Activated naive CD4-positive, alpha-beta T cell treated with anti-CD3 and anti-CD28 coated beads, Interleukin-2, amount 50 U/mL, for 24 hours (primary cell): ENCODE data around the gene SORL1.
A peak's percentile ranks its signal among the peaks of the same experiment; 100 is the strongest.
"Not testable (repeated sequence)": the region's sequence is repeated elsewhere in the genome, so short reads cannot be mapped to it uniquely, and the experiment has no call there.

ENCODE experiments used
- H3K27ac Mint-ChIP-seq: one replicate; pipeline ENCODE4 v1.8.0; 2021; ENCODE audit warnings: mild to moderate bottlenecking, mixed read lengths
- H3K27me3 Mint-ChIP-seq: one replicate; pipeline ENCODE4 v1.8.0; 2021; ENCODE audit warnings: mixed read lengths
- H3K36me3 Mint-ChIP-seq: one replicate; pipeline ENCODE4 v1.8.0; 2021; ENCODE audit warnings: mixed read lengths
- H3K4me1 Mint-ChIP-seq: one replicate; pipeline ENCODE4 v1.8.0; 2021; ENCODE audit warnings: mixed read lengths
- H3K4me3 Mint-ChIP-seq: one replicate; pipeline ENCODE4 v1.8.0; 2021; ENCODE audit warnings: mild to moderate bottlenecking, mixed read lengths
- H3K9me3 Mint-ChIP-seq: one replicate; pipeline ENCODE4 v1.8.0; 2021; ENCODE audit warnings: mixed read lengths

Gene SORL1

DNA sequence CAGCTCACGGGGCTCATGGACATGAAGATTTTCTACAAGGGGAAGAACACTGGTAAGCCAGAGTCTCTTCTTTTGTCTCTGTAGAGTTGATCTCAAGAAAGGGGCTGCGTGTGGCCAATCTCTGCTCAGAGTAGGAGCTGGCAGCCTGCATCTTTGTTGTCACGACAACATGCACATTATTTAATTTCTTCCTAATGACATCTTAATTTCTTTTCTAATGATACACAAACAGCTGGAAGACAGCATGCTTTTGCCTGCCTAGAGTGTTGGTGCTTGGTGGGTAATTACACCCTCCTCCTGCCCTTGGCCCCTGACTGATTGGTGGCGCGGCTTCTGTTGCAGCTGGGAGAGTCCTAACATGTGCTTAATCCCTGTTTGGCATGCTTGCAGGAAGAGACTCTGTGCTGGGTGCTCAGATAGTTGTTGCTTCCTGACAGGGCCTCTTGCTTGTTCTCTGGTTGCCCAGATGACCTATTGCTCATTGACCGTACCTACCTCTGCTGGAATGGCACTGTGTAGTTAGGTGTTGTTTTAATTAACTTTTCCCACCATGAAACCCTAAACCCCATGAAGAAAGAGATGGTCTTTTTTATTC lies 107.6 kb downstream of the SORL1 start:
- H3K27me3 Mint-ChIP-seq: no peaks in the 10 kb centered on the region
- peaks cover 18% of the 10 kb centered on the region for H3K36me3 Mint-ChIP-seq
- H3K9me3 Mint-ChIP-seq: no peaks in the 10 kb centered on the region
- no peak overlapping the region for H3K4me3 Mint-ChIP-seq
- peak overlapping the region; percentile 88 for H3K27ac Mint-ChIP-seq
- H3K4me1 Mint-ChIP-seq: peaks cover 48% of the 10 kb centered on the region

DNA sequence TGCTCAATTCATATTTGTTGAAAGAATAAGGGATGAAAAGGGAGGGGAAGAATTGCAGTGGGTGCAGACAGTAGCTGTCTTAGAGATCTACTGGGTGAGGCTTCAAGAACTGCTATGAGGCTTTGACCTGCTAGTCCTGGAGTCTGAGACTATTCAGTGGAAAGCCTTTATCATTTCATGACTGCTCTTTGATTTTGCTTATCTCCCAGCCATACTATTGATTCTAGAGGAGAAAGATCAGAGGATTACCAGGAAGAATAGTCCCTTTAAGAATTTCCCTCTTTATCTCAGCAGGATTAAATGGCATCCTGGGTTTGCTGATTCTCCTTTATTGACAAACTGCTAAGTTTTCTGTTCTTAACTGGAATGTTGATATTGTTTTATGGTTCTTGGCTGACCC lies 108.1 kb downstream of the SORL1 start:
- Mint-ChIP-seq H3K4me3 (no peak overlapping the region), H3K36me3 (peaks cover 18% of the 10 kb centered on the region), H3K27me3 (no peaks in the 10 kb centered on the region), H3K4me1 (peaks cover 48% of the 10 kb centered on the region), H3K27ac (peak overlapping the region; percentile 61), H3K9me3 (no peaks in the 10 kb centered on the region)

GRCh38 chr11:121561240-121561639 lies 109.1 kb downstream of the SORL1 start:
- H3K27ac Mint-ChIP-seq: no peak overlapping the region

DNA sequence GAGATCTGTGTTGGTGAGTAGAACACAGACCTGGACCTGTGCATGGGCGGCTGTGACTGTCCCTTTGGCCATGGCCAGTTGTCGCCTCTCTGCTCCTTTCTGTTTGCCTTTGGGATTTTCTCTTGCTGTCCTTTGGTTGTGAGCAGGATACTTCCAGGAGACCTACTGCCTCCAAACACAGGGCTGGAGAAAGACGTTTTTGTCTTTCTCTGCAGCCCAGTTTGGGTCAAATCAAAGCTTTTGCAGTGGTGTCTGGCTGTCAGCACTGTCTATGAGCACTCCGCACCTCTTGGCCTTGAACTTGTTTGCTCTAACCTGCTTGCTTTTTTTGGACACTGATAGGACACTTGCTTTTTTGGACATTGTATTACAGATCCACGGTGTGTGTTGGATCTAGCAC lies 109.6 kb downstream of the SORL1 start:
- Mint-ChIP-seq H3K9me3 (no peaks in the 10 kb centered on the region), H3K4me3 (no peak overlapping the region), H3K27me3 (no peaks in the 10 kb centered on the region), H3K4me1 (peaks cover 36% of the 10 kb centered on the region), H3K27ac (peak overlapping the region; percentile 92), H3K36me3 (peaks cover 11% of the 10 kb centered on the region)

More at GRCh38 chr11:121561240-121561639, 109.1 kb downstream of the SORL1 start:
- H3K4me3 Mint-ChIP-seq: no peak overlapping the region
- peaks cover 14% of the 10 kb centered on the region for H3K36me3 Mint-ChIP-seq
- no peaks in the 10 kb centered on the region for H3K27me3 Mint-ChIP-seq
- H3K4me1 Mint-ChIP-seq: peaks cover 41% of the 10 kb centered on the region
- H3K9me3 Mint-ChIP-seq: no peaks in the 10 kb centered on the region

DNA sequence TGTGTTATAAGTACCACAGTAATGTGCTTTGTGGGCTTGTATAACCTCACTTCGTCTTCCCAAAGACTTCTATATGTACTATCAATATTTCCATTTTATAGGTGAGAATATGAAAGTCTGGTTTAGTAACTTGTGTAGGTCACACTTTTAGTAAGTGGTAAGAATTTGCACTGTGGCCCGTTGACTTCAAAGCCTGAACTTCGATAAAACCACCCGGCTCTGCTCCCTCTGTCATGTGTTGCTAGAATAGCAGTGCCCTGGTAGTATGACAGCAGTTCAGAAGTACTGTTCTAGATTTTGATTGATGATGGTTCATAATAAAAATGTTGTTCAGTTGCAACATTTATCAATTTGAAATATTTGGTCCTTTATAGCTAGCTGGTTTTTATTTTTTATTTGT lies 110.9 kb downstream of the SORL1 start:
- Mint-ChIP-seq H3K27ac (peak overlapping the region; percentile 92), H3K4me1 (peaks cover 36% of the 10 kb centered on the region), H3K27me3 (no peaks in the 10 kb centered on the region), H3K36me3 (peaks cover 12% of the 10 kb centered on the region), H3K9me3 (no peaks in the 10 kb centered on the region), H3K4me3 (no peak overlapping the region)

DNA sequence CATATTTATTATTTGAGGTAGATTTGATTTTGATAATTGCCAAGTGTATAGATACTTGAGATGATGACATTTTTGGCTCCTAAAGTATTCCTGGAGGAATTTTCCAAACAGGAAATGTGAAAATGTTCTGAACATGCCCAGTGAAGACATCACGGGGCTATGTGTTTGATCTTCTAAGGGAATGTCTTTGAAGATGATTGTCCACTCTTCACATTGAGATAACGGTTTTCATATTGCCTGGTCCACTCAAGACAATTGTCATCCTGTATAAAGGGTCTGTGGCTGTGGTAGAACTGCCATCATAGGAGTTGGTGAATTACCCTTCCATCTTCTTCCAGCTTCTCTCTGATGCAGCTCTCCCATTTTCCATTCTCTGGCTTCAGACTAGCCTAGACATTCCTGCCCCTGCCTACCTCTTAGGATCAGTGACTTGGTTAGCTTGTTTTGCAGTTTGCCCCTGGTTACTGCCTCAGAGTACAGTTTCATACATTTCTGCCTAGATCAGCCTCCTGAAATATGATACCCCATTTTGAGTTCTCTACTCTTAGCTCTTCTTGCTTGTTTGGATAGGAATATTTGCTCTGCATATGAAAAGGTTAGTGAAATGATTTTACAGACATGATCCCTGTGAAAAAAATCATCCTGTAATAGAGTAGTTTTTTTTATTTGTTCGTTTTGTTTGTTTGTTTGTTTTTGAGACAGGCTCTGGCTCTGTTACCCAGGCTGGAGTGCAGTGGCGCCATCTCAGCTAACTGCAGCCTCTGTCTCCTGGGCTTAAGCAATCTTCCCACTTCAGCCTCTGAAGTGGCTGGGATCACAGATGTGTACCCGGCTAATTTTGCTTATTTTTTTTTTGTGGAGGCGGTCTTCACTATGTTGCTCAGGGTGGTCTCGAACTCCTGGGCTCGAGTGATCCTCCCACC lies 112.0 kb downstream of the SORL1 start:
- Mint-ChIP-seq H3K27ac (peak overlapping the region; percentile 86), H3K27me3 (no peaks in the 10 kb centered on the region), H3K4me1 (peaks cover 36% of the 10 kb centered on the region), H3K9me3 (no peaks in the 10 kb centered on the region), H3K36me3 (peaks cover 11% of the 10 kb centered on the region), H3K4me3 (no peak overlapping the region)

GRCh38 chr11:121564948-121565684 lies 113.0 kb downstream of the SORL1 start:
- Mint-ChIP-seq H3K4me1 (peaks cover 31% of the 10 kb centered on the region), H3K27ac (peak overlapping the region; percentile 75), H3K36me3 (peaks cover 9% of the 10 kb centered on the region), H3K27me3 (no peaks in the 10 kb centered on the region), H3K4me3 (no peak overlapping the region), H3K9me3 (no peaks in the 10 kb centered on the region)

DNA sequence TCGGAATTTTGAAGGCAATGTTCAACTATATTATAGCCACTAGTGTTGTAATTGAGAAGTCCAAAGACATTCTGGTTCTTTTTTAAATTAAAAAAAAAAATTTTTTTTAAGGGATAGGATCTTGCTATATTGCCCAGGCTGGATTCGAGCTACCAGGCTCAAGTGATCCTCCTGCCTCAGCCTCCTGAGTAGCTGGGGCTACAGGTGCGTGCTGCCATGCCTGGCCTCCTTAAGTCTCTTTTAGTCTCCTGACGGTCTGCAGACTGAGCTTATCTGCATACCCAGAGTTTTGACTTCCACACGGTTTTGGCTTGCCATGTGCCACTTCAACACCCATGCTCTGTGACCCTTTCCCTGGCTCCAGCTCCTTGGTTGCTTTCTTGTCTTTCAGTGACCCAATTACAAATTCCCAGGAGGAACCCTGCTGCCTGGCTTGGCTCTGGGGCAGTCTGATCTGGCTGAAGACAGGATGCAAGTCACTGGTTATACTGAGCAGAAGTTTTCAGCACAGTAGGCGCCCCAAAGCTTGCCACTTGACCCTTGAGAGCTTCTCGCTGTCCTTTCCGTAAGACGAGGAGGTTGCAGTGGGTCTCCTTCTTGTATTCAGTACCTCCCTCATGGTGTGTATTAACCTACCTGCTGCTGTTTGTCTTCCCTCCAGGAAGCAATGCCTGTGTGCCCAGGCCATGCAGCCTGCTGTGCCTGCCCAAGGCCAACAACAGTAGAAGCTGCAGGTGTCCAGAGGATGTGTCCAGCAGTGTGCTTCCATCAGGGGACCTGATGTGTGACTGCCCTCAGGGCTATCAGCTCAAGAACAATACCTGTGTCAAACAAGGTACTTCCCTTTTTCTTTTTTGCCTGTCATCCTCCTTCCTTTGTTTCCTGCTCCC lies 114.4 kb downstream of the SORL1 start:
- no peaks in the 10 kb centered on the region for H3K27me3 Mint-ChIP-seq
- H3K4me3 Mint-ChIP-seq: no peak overlapping the region
- peak overlapping the region; percentile 24 for H3K27ac Mint-ChIP-seq
- peaks cover 19% of the 10 kb centered on the region for H3K4me1 Mint-ChIP-seq
- peaks cover 14% of the 10 kb centered on the region for H3K36me3 Mint-ChIP-seq
- H3K9me3 Mint-ChIP-seq: no peaks in the 10 kb centered on the region

GRCh38 chr11:121567995-121568394 lies 115.9 kb downstream of the SORL1 start:
- Mint-ChIP-seq H3K36me3 (peaks cover 14% of the 10 kb centered on the region), H3K9me3 (no peaks in the 10 kb centered on the region), H3K27ac (peak overlapping the region; percentile 10), H3K4me3 (no peak overlapping the region), H3K27me3 (no peaks in the 10 kb centered on the region), H3K4me1 (peaks cover 13% of the 10 kb centered on the region)

- H3K4me3 Mint-ChIP-seq, H3K27ac Mint-ChIP-seq, H3K4me1 Mint-ChIP-seq, H3K27me3 Mint-ChIP-seq, H3K9me3 Mint-ChIP-seq: not testable (repeated sequence)
- peaks cover 15% of the 10 kb centered on the region for H3K36me3 Mint-ChIP-seq
Measured at GRCh38 chr11:121569332-121570299, 117.5 kb downstream of the SORL1 start.

DNA sequence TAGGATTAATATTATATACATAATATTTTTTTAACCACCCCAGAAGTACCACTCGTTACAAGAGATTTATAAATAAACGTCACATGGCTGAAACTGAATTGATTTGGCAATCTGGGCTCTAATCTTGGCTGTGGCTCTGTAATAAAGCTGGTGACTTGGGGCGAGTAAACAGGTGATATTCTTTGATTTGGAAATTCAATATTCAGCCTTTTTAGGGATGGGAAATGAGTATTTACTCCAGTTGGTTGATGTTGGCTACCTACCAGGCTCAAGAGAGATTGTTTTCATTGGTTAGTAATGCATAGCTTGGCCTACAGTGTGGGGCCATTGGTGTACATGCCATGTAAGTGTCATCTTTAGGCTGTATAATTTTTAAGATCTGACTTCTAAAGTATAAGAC lies 118.3 kb downstream of the SORL1 start:
- peaks cover 16% of the 10 kb centered on the region for H3K36me3 Mint-ChIP-seq

DNA sequence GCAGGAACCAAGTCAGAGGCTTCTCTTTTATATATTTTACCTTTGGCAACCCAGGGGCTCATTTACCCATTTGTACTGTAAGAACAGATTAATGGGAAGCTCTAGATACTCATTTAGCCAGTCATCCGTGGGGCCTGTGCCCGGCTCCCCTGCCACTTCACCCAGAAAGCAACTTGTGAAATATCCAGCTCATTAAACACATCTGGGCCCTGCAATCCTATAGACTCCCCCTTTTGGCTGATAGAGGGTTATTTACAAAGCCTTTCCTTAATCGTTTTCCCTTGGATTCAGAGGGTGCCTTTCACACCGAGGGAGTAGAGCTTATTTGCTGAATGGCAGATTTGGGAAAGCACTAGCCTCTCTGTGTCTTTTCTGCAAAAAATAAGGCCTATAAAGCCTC lies 119.4 kb downstream of the SORL1 start:
- Mint-ChIP-seq H3K36me3 (peaks cover 23% of the 10 kb centered on the region), H3K27ac (no peak overlapping the region), H3K27me3 (no peaks in the 10 kb centered on the region), H3K4me3 (no peak overlapping the region), H3K9me3 (no peaks in the 10 kb centered on the region), H3K4me1 (peaks cover 4% of the 10 kb centered on the region)

More for the DNA sequence above, 118.3 kb downstream of the SORL1 start:
- Mint-ChIP-seq H3K4me3 (no peak overlapping the region), H3K27me3 (no peaks in the 10 kb centered on the region), H3K27ac (no peak overlapping the region), H3K4me1 (peaks cover 4% of the 10 kb centered on the region), H3K9me3 (no peaks in the 10 kb centered on the region)

- Mint-ChIP-seq H3K9me3 (no peaks in the 10 kb centered on the region), H3K27ac (peak overlapping the region; percentile 80), H3K36me3 (peaks cover 30% of the 10 kb centered on the region), H3K27me3 (no peaks in the 10 kb centered on the region), H3K4me3 (no peak overlapping the region), H3K4me1 (peaks cover 7% of the 10 kb centered on the region)
Measured at GRCh38 chr11:121572571-121573059, 120.5 kb downstream of the SORL1 start.

GRCh38 chr11:121574801-121575200 lies 122.7 kb downstream of the SORL1 start:
- Mint-ChIP-seq H3K36me3 (peaks cover 42% of the 10 kb centered on the region), H3K27ac (no peak overlapping the region), H3K9me3 (no peaks in the 10 kb centered on the region), H3K4me1 (peaks cover 7% of the 10 kb centered on the region), H3K4me3 (no peak overlapping the region), H3K27me3 (no peaks in the 10 kb centered on the region)
